BLaER1 treated with 17β-estradiol and CSF1 and Interleukin-3, amounts not matched to agents 10 nM and 100 nM (cell line): Measurements from ENCODE around the gene ZNF786.

Experiments
- H3K27ac ChIP-seq, 11 experiments: shearing (Covaris generic); formaldehyde crosslinking; 2 replicates each; pipeline ENCODE4 v1.8.1; 2022
- H3K27me3 ChIP-seq, 11 experiments: shearing (Covaris generic); formaldehyde crosslinking; 2 replicates each; pipeline ENCODE4 v1.8.1; 2022
- H3K36me3 ChIP-seq, 11 experiments: shearing (Covaris generic); formaldehyde crosslinking; 2 replicates each; pipeline ENCODE4 v1.8.1; 2022
- H3K4me1 ChIP-seq, 10 experiments: shearing (Covaris generic); formaldehyde crosslinking; 2 replicates each; pipeline ENCODE4 v1.8.1; 2022
- H3K4me2 ChIP-seq, 11 experiments: shearing (Covaris generic); formaldehyde crosslinking; 2 replicates each; pipeline ENCODE4 v1.8.1; 2022
- H3K4me3 ChIP-seq, 10 experiments: shearing (Covaris generic); formaldehyde crosslinking; 2 replicates each; pipeline ENCODE4 v1.8.1; 2022
- H3K9ac ChIP-seq, 11 experiments: shearing (Covaris generic); formaldehyde crosslinking; 2 replicates each; pipeline ENCODE4 v1.8.1; 2022
- H3K9me3 ChIP-seq, 11 experiments: shearing (Covaris generic); formaldehyde crosslinking; replicated peaks in 1 of 11; 2 replicates each; pipeline ENCODE4 v1.8.1; 2022
- H4K20me1 ChIP-seq, 11 experiments: shearing (Covaris generic); formaldehyde crosslinking; 2 replicates each; pipeline ENCODE4 v1.8.1; 2022
- Cebpa-rat ChIP-seq, 11 experiments: shearing (Covaris generic); IDR thresholded peaks; 2 replicates each; pipeline ENCODE4 v1.8.1; 2022

Gene ZNF786

GRCh38 chr7:149087376-149087775 lies 3.1 kb downstream of the ZNF786 start:
- Histone ChIP-seq H3K4me1 (peaks cover 23 to 54% (median 32%) of the 10 kb centered on the region in 10 experiments), H3K36me3 (peaks cover 14 to 63% (median 54%) of the 10 kb centered on the region in 11 experiments), H3K27me3 (no peaks in the 10 kb centered on the region), H4K20me1 (no peaks in the 10 kb centered on the region), H3K4me3 (no peak overlapping the region), H3K9ac (no peak overlapping the region), H3K4me2 (peak overlapping the region in 3 of 11 experiments; percentile 62 to 85 (median 63); a peak in 5 of 22 replicates), H3K9me3 (peaks cover 31 to 57% (median 52%) of the 10 kb centered on the region in 11 experiments), H3K27ac (peak overlapping the region in 2 of 11 experiments; percentile 16 to 92; a peak in 3 of 22 replicates)
- TF ChIP-seq Cebpa-rat (IDR thresholded peaks at IDR 0.05), result no peak

GRCh38 chr7:149085866-149086265 lies 4.7 kb downstream of the ZNF786 start:
- H3K4me1 ChIP-seq, result peaks cover 12 to 52% (median 23%) of the 10 kb centered on the region in 10 experiments; a peak in 19 of 20 replicates
- peaks cover 40 to 70% (median 61%) of the 10 kb centered on the region in 11 experiments for H3K9me3 ChIP-seq
- H3K9ac ChIP-seq, result no peak overlapping the region
- H3K36me3 ChIP-seq, result peaks cover 14 to 76% (median 56%) of the 10 kb centered on the region in 11 experiments
- H3K4me3 ChIP-seq, result peak overlapping the region in 1 of 10 experiments; percentile 14; a peak in 1 of 20 replicates
- H3K27me3 ChIP-seq, result no peaks in the 10 kb centered on the region
- peak overlapping the region in 2 of 11 experiments; percentile 17 to 41; a peak in 2 of 22 replicates for H3K27ac ChIP-seq
- TF ChIP-seq Cebpa-rat (IDR thresholded peaks at IDR 0.05), result no peak
- no peaks in the 10 kb centered on the region for H4K20me1 ChIP-seq
- H3K4me2 ChIP-seq, result peak overlapping the region in 4 of 11 experiments; percentile 3 to 69 (median 50); a peak in 6 of 22 replicates

GRCh38 chr7:149084407-149084806 lies 6.1 kb downstream of the ZNF786 start:
- H3K27ac ChIP-seq, result no peak overlapping the region
- peaks cover 25 to 91% (median 71%) of the 10 kb centered on the region in 11 experiments for H3K36me3 ChIP-seq
- H3K27me3 ChIP-seq, result no peaks in the 10 kb centered on the region
- peaks cover 40 to 81% (median 67%) of the 10 kb centered on the region in 11 experiments for H3K9me3 ChIP-seq
- TF ChIP-seq Cebpa-rat (IDR thresholded peaks at IDR 0.05), result no peak
- H3K4me3 ChIP-seq, result no peak overlapping the region
- no peaks in the 10 kb centered on the region for H4K20me1 ChIP-seq
- H3K9ac ChIP-seq, result no peak overlapping the region
- peaks cover 6 to 47% (median 17%) of the 10 kb centered on the region in 10 experiments; a peak in 18 of 20 replicates for H3K4me1 ChIP-seq
- no peak overlapping the region for H3K4me2 ChIP-seq

- peaks cover 35 to 98% (median 89%) of the 10 kb centered on the region in 11 experiments for H3K36me3 ChIP-seq
- peaks cover 40 to 72% (median 62%) of the 10 kb centered on the region in 11 experiments for H3K9me3 ChIP-seq
- H3K4me2 ChIP-seq, result peak overlapping the region in 2 of 11 experiments; percentile 13 to 20; a peak in 1 of 22 replicates
- H3K4me3 ChIP-seq, result no peak overlapping the region
- no peak overlapping the region for H3K27ac ChIP-seq
- no peak for TF ChIP-seq Cebpa-rat (IDR thresholded peaks at IDR 0.05)
- H4K20me1 ChIP-seq, result no peaks in the 10 kb centered on the region
- peaks cover 0 to 29% (median 0%) of the 10 kb centered on the region in 10 experiments; a peak in 6 of 20 replicates for H3K4me1 ChIP-seq
- H3K9ac ChIP-seq, result no peak overlapping the region
- no peaks in the 10 kb centered on the region for H3K27me3 ChIP-seq
These were observed 8.6 kb downstream of the ZNF786 start for GRCh38 chr7:149081914-149082313.

GRCh38 chr7:149077594-149077993 lies 12.9 kb downstream of the ZNF786 start:
- Histone ChIP-seq H3K4me2 (no peak overlapping the region), H3K9me3 (peaks cover 4 to 31% (median 19%) of the 10 kb centered on the region in 11 experiments), H3K36me3 (peaks cover 32 to 81% (median 66%) of the 10 kb centered on the region in 11 experiments), H3K4me3 (no peak overlapping the region), H3K9ac (no peak overlapping the region), H3K4me1 (peaks cover under 1 to 30% (median 15%) of the 10 kb centered on the region in 10 experiments; a peak in 14 of 20 replicates), H3K27ac (no peak overlapping the region), H4K20me1 (no peaks in the 10 kb centered on the region; a peak in 1 of 22 replicates), H3K27me3 (no peaks in the 10 kb centered on the region)
- TF ChIP-seq Cebpa-rat (IDR thresholded peaks at IDR 0.05), result no peak

GRCh38 chr7:149075286-149075685 lies 15.2 kb downstream of the ZNF786 start:
- Histone ChIP-seq H3K4me3 (no peak overlapping the region), H3K27ac (peak overlapping the region in 5 of 11 experiments; percentile 1 to 48 (median 11); a peak in 5 of 22 replicates), H3K9ac (no peak overlapping the region; a peak in 1 of 22 replicates), H3K27me3 (no peaks in the 10 kb centered on the region), H4K20me1 (no peaks in the 10 kb centered on the region; a peak in 3 of 22 replicates), H3K36me3 (peaks cover 49 to 86% (median 76%) of the 10 kb centered on the region in 11 experiments), H3K4me1 (peaks cover 14 to 36% (median 27%) of the 10 kb centered on the region in 10 experiments), H3K4me2 (0 out of 22 replicates have a peak overlapping the region, but pooled peaks of 1 of the 11 experiments have one; percentile 18), H3K9me3 (peaks cover 5 to 27% (median 16%) of the 10 kb centered on the region in 11 experiments; a peak in 21 of 22 replicates)
- TF ChIP-seq Cebpa-rat (IDR thresholded peaks at IDR 0.05), result no peak

GRCh38 chr7:149074116-149074885 lies 16.2 kb downstream of the ZNF786 start:
- Histone ChIP-seq H3K27ac (peak overlapping the region in 9 of 11 experiments; percentile 1 to 52 (median 37); a peak in 11 of 22 replicates), H4K20me1 (no peaks in the 10 kb centered on the region; a peak in 3 of 22 replicates), H3K27me3 (no peaks in the 10 kb centered on the region), H3K36me3 (peaks cover 53 to 87% (median 75%) of the 10 kb centered on the region in 11 experiments), H3K9ac (peak overlapping the region in 3 of 11 experiments; percentile 15 to 25 (median 16); a peak in 1 of 22 replicates), H3K4me1 (peaks cover 21 to 45% (median 29%) of the 10 kb centered on the region in 10 experiments), H3K9me3 (peaks cover 5 to 21% (median 15%) of the 10 kb centered on the region in 11 experiments; a peak in 21 of 22 replicates), H3K4me2 (peak overlapping the region in 8 of 11 experiments; percentile 4 to 58 (median 16); a peak in 9 of 22 replicates), H3K4me3 (no peak overlapping the region)
- no peak for TF ChIP-seq Cebpa-rat (IDR thresholded peaks at IDR 0.05)

GRCh38 chr7:149072438-149072775 lies 18.1 kb downstream of the ZNF786 start:
- H3K9ac ChIP-seq, result peak overlapping the region in 5 of 11 experiments; percentile 36 to 58 (median 51); a peak in 5 of 22 replicates
- H4K20me1 ChIP-seq, result no peaks in the 10 kb centered on the region; a peak in 3 of 22 replicates
- H3K27me3 ChIP-seq, result no peaks in the 10 kb centered on the region
- H3K4me2 ChIP-seq, result peak overlapping the region in 10 of 11 experiments; percentile 39 to 63 (median 53); a peak in 19 of 22 replicates
- peak overlapping the region in 5 of 10 experiments; percentile 7 to 46 (median 31); a peak in 4 of 20 replicates for H3K4me3 ChIP-seq
- peak overlapping the region in 10 of 11 experiments; percentile 59 to 82 (median 70); a peak in 20 of 22 replicates for H3K27ac ChIP-seq
- peaks cover 5 to 21% (median 12%) of the 10 kb centered on the region in 11 experiments; a peak in 21 of 22 replicates for H3K9me3 ChIP-seq
- H3K4me1 ChIP-seq, result peaks cover 25 to 45% (median 31%) of the 10 kb centered on the region in 10 experiments
- TF ChIP-seq Cebpa-rat (IDR thresholded peaks at IDR 0.05), result no peak
- peaks cover 53 to 78% (median 68%) of the 10 kb centered on the region in 11 experiments for H3K36me3 ChIP-seq
